Loucy (cell line): ENCODE data around the gene PI3.
"Not testable (repeated sequence)": the region's sequence is repeated elsewhere in the genome, so short reads cannot be mapped to it uniquely, and the experiment has no call there.

ENCODE experiments used
- H2AFZ ChIP-seq: fragments of 200-600 bp; sonication (generic); 2 replicates; pipeline ENCODE4 v1.6.0; 2016; ENCODE audit warnings: antibody characterized with exemption, mild to moderate bottlenecking, low read length, moderate library complexity
- H3F3A ChIP-seq: fragments of 200-600 bp; 2 replicates; pipeline ENCODE4 v1.6.0; 2016; ENCODE audit warnings: antibody characterized with exemption, low read depth, mild to moderate bottlenecking
- H3K27me3 ChIP-seq: fragments of 200-600 bp; sonication (generic); 2 replicates; pipeline ENCODE4 v1.6.1; 2014; ENCODE audit warnings: low read length, mild to moderate bottlenecking; ENCODE audit not compliant: insufficient read depth, poor library complexity, severe bottlenecking
- H3K36me3 ChIP-seq: fragments of 200-600 bp; sonication (generic); 2 replicates; pipeline ENCODE4 v1.6.1; 2016; ENCODE audit warnings: low read length; ENCODE audit not compliant: insufficient read depth
- H3K4me1 ChIP-seq: fragments of 200-600 bp; sonication (generic); 2 replicates; pipeline ENCODE4 v1.5.1; 2014; ENCODE audit warnings: low read length, mild to moderate bottlenecking; ENCODE audit not compliant: insufficient read depth, poor library complexity, severe bottlenecking
- H3K4me2 ChIP-seq: fragments of 200-600 bp; sonication (generic); 2 replicates; pipeline ENCODE4 v1.6.0; 2014; ENCODE audit warnings: antibody characterized with exemption, low read length, low read depth, mild to moderate bottlenecking; ENCODE audit not compliant: poor library complexity, severe bottlenecking
- H3K4me3 ChIP-seq: fragments of 200-600 bp; sonication (generic); 2 replicates; pipeline ENCODE4 v1.5.1; 2014; ENCODE audit warnings: low read length, mild to moderate bottlenecking, mixed read lengths; ENCODE audit not compliant: poor library complexity, severe bottlenecking
- H3K79me2 ChIP-seq: fragments of 200-600 bp; sonication (generic); 2 replicates; pipeline ENCODE4 v1.6.1; 2014; ENCODE audit warnings: low read length; ENCODE audit not compliant: insufficient read depth
- H3K9ac ChIP-seq: fragments of 200-600 bp; sonication (generic); 2 replicates; pipeline ENCODE4 v1.6.0; 2014; ENCODE audit warnings: mild to moderate bottlenecking, low read depth, low read length, moderate library complexity; ENCODE audit not compliant: poor library complexity, severe bottlenecking
- H3K9me2 ChIP-seq: fragments of 200-600 bp; sonication (generic); replicated peaks from 2 replicates; pipeline ENCODE4 v1.6.1; 2016; ENCODE audit warnings: low read depth, low read length, mixed read lengths
- H3K9me3 ChIP-seq: fragments of 200-600 bp; sonication (generic); 2 replicates; pipeline ENCODE4 v1.6.1; 2014; ENCODE audit warnings: mild to moderate bottlenecking, antibody characterized with exemption, low read length, low read depth; ENCODE audit not compliant: insufficient read depth
- H4K20me1 ChIP-seq: fragments of 200-600 bp; sonication (generic); 2 replicates; pipeline ENCODE4 v1.6.0; 2014; ENCODE audit warnings: antibody characterized with exemption, low read length, mild to moderate bottlenecking; ENCODE audit not compliant: insufficient read depth, poor library complexity, severe bottlenecking
- EZH2phosphoT487 ChIP-seq: fragments of 200-600 bp; IDR thresholded peaks from 2 replicates; pipeline ENCODE4 v1.6.1; 2018; ENCODE audit warnings: antibody characterized with exemption, mild to moderate bottlenecking, moderate library complexity, borderline replicate concordance
- TF ChIP-seq, protein P1 (sequence below): fragments of 200-600 bp; sonication (generic); conservative IDR thresholded peaks from 2 replicates; pipeline ENCODE4 v1.5.1; 2014; ENCODE audit warnings: mild to moderate bottlenecking, antibody characterized with exemption, low read length

The PI3 gene

DNA sequence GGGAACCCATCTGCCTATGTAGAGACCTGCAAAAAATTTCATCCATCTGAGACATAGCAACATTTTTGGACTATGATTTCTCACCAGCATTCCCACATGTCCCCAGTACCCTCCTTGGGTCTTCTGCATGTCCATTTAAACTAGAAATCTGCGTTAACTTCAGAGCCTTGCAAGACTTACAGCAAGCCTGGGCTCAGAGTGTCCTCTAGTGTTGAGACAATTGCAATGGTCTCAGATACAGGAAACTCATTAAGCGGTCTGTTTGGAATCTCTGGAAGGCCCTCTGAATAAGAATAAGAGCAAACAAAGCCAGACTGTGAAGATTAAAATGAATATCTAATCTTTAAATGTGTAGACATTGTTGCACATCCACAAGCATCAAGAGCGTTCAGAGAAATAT lies 20.5 kb upstream of the PI3 start:
- Histone ChIP-seq H3K9ac (no peak overlapping the region), H3K36me3 (no peaks in the 10 kb centered on the region), H3K79me2 (no peaks in the 10 kb centered on the region), H3K4me1 (no peaks in the 10 kb centered on the region), H4K20me1 (no peaks in the 10 kb centered on the region), H3K4me2 (no peak overlapping the region), H3K4me3 (no peak overlapping the region), H3F3A (no peaks in the 10 kb centered on the region), H3K27me3 (no peaks in the 10 kb centered on the region), H3K9me2 (no peaks in the 10 kb centered on the region), H2AFZ (no peak overlapping the region), H3K9me3 (peaks cover 2% of the 10 kb centered on the region; the same call in 1 of the 2 replicates)
- TF ChIP-seq, protein P1, sequence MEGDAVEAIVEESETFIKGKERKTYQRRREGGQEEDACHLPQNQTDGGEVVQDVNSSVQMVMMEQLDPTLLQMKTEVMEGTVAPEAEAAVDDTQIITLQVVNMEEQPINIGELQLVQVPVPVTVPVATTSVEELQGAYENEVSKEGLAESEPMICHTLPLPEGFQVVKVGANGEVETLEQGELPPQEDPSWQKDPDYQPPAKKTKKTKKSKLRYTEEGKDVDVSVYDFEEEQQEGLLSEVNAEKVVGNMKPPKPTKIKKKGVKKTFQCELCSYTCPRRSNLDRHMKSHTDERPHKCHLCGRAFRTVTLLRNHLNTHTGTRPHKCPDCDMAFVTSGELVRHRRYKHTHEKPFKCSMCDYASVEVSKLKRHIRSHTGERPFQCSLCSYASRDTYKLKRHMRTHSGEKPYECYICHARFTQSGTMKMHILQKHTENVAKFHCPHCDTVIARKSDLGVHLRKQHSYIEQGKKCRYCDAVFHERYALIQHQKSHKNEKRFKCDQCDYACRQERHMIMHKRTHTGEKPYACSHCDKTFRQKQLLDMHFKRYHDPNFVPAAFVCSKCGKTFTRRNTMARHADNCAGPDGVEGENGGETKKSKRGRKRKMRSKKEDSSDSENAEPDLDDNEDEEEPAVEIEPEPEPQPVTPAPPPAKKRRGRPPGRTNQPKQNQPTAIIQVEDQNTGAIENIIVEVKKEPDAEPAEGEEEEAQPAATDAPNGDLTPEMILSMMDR = 0 out of 2 replicates have a peak, but pooled peaks have one; percentile 24
- TF ChIP-seq EZH2phosphoT487 = no peak

DNA sequence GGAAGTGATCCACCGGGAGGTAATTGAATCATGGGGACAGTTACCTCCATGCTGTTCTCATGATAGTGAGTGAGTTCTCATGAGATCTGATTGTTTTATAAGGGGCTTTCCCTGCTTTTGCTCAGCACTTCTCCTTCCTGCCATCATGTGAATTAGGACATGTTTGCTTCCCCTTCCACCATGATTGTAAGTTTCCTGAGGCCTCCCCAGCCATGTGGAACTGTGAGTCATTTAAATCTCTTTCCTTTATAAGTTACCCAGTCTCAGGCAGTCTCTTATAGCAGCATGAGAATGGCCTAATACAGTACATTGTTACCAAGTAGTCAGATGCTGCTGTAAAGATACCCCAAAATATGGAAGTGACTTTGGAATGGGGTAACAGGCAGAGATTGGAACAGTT lies 19.9 kb upstream of the PI3 start:
- H3K9me2 ChIP-seq, H3K4me3 ChIP-seq, H3K4me2 ChIP-seq, H4K20me1 ChIP-seq, H3K9ac ChIP-seq, H3K4me1 ChIP-seq, H3K9me3 ChIP-seq, H3K36me3 ChIP-seq, H3K79me2 ChIP-seq, H3F3A ChIP-seq, H3K27me3 ChIP-seq, H2AFZ ChIP-seq: not testable (repeated sequence)

DNA sequence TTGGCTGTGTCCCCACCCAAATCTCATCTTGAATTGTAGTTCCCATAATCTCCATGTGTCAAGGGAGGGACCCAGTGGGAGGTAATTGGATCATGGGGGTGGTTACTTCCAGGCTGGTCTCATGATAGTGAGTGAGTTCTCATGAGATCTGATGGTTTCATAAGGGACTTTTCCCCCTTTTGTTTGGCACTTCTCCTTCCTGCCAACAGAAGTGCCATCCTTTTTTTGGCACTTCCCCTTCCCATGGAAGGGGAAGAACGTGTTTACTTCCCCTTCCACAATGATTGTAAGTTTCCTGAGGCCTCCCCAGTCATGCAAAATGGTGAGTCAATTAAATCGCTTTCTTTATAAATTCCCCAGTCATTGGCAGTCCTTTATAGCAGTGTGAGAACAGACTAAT lies 18.0 kb upstream of the PI3 start:
- TF ChIP-seq, protein P1 = no peak
- no peak for TF ChIP-seq EZH2phosphoT487
- H3K4me2 ChIP-seq = no peak overlapping the region
- H3K4me3 ChIP-seq = no peak overlapping the region
- peaks cover 6% of the 10 kb centered on the region; the same call in 1 of the 2 replicates for H3K9me3 ChIP-seq
- H3F3A ChIP-seq = no peaks in the 10 kb centered on the region
- no peak overlapping the region for H3K9ac ChIP-seq
- H3K36me3 ChIP-seq = no peaks in the 10 kb centered on the region
- H2AFZ ChIP-seq = no peak overlapping the region
- H3K79me2 ChIP-seq = no peaks in the 10 kb centered on the region
- H3K9me2 ChIP-seq = no peaks in the 10 kb centered on the region
- no peaks in the 10 kb centered on the region for H4K20me1 ChIP-seq
- H3K4me1 ChIP-seq = no peaks in the 10 kb centered on the region
- no peaks in the 10 kb centered on the region for H3K27me3 ChIP-seq

DNA sequence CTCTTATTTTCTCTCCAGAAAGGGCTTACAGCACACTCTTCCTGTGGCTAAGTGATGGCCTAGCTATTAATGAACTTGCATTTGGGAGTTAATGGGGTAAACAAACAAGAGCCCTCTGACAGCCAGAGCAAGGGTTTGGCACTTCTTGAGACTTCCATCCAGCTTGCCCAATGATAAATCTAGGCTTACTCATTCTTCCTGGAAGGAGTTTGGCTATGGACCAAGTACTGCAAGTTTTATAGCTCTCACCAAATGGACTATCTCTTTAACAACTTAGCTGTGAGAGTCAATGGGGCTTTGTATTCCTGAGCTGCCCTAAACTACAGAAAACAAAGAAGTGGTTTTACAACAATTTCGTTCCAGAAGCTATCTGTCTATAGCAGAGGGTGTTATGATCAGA lies 16.7 kb upstream of the PI3 start:
- H3K9me2 ChIP-seq = no peaks in the 10 kb centered on the region
- no peaks in the 10 kb centered on the region for H3K4me1 ChIP-seq
- no peaks in the 10 kb centered on the region for H3F3A ChIP-seq
- H4K20me1 ChIP-seq = no peaks in the 10 kb centered on the region
- no peaks in the 10 kb centered on the region for H3K36me3 ChIP-seq
- H3K4me3 ChIP-seq = no peak overlapping the region
- H3K9me3 ChIP-seq = peaks cover 6% of the 10 kb centered on the region; the same call in 1 of the 2 replicates
- no peak for TF ChIP-seq EZH2phosphoT487
- TF ChIP-seq, protein P1 = no peak
- no peak overlapping the region for H3K9ac ChIP-seq
- H3K27me3 ChIP-seq = no peaks in the 10 kb centered on the region
- no peak overlapping the region for H2AFZ ChIP-seq
- no peak overlapping the region for H3K4me2 ChIP-seq
- no peaks in the 10 kb centered on the region for H3K79me2 ChIP-seq
